Nephron progenitor cell (in vitro differentiated cells): ENCODE measurements around the gene LRPAP1.

Source experiments
- DNase-seq: peaks from one replicate; pipeline ENCODE4 v3.0.0; 2021
- H3K27ac Mint-ChIP-seq: 2 replicates; pipeline ENCODE4 v1.8.0; 2021; ENCODE audit warnings: mild to moderate bottlenecking, moderate library complexity, mixed read lengths
- H3K27me3 Mint-ChIP-seq: 2 replicates; pipeline ENCODE4 v1.8.0; 2021; ENCODE audit warnings: mild to moderate bottlenecking, low read depth, mixed read lengths; ENCODE audit not compliant: poor library complexity
- H3K36me3 Mint-ChIP-seq: 2 replicates; pipeline ENCODE4 v1.8.0; 2021; ENCODE audit warnings: low read depth, mixed read lengths
- H3K4me1 Mint-ChIP-seq: 2 replicates; pipeline ENCODE4 v1.8.0; 2021; ENCODE audit warnings: mixed read lengths
- H3K4me3 Mint-ChIP-seq: 2 replicates; pipeline ENCODE4 v1.8.0; 2021; ENCODE audit warnings: mild to moderate bottlenecking, moderate library complexity, mixed read lengths
- H3K9me3 Mint-ChIP-seq: 2 replicates; pipeline ENCODE4 v1.8.0; 2021; ENCODE audit warnings: mild to moderate bottlenecking, moderate library complexity, mixed read lengths
- TF ChIP-seq, protein P1 (sequence below): fragments of 200-600 bp; sonication (generic); IDR thresholded peaks from 2 replicates; pipeline ENCODE4 v1.5.0; 2021; ENCODE audit warnings: antibody characterized with exemption

Gene LRPAP1

DNA sequence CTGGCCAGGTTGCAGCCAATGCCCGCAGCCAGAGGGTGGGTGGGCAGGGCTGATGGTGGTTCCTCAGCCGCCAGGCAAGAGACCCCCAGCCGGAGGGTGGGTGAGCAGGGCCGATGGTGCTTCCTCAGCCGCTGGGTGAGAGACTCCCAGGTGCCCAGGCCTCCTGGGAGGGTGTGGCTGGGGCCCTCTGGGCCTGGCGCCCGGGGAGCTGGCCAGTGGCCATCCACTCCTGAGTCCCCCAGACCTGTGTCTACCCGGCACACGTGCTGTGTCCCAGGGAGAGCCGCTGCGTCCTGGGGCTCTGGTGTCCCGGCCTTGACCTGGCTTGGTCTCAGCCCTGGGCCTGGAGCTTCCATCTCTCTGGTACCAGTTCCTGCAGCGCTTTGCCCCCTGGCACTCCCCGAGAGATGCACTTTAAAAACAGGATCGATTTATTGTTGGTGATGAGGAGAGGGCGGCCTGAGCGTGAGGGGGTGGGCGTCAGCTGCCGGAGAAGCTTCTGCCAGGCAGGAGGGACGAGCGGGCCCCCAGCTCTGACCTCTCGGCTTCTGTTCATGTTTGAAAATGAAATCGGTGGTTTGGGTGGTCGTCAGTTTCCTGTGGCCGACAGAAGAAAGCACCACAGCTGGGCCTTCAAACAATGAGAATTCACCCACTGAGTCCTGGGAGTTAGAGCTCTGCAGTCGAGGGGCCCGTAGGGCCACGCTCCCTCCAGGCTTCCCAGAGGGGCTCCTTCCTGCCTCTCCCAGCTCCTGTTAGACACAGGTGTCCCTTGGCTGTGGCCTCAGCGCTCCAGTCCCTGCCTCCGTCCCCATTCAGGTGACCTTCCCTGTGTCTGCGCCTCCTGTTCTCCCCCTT is 62.6 kb downstream of the LRPAP1 start:
- peaks cover 28% of the 10 kb centered on the region for H3K4me1 Mint-ChIP-seq
- no peaks in the 10 kb centered on the region for H3K36me3 Mint-ChIP-seq
- no peak overlapping the region for H3K4me3 Mint-ChIP-seq
- H3K27ac Mint-ChIP-seq = peak overlapping the region; percentile 41
- peaks cover 10% of the 10 kb centered on the region for H3K27me3 Mint-ChIP-seq
- DNase-seq = peak; percentile 7
- TF ChIP-seq, protein P1, sequence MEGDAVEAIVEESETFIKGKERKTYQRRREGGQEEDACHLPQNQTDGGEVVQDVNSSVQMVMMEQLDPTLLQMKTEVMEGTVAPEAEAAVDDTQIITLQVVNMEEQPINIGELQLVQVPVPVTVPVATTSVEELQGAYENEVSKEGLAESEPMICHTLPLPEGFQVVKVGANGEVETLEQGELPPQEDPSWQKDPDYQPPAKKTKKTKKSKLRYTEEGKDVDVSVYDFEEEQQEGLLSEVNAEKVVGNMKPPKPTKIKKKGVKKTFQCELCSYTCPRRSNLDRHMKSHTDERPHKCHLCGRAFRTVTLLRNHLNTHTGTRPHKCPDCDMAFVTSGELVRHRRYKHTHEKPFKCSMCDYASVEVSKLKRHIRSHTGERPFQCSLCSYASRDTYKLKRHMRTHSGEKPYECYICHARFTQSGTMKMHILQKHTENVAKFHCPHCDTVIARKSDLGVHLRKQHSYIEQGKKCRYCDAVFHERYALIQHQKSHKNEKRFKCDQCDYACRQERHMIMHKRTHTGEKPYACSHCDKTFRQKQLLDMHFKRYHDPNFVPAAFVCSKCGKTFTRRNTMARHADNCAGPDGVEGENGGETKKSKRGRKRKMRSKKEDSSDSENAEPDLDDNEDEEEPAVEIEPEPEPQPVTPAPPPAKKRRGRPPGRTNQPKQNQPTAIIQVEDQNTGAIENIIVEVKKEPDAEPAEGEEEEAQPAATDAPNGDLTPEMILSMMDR = no peak
- H3K9me3 Mint-ChIP-seq = no peaks in the 10 kb centered on the region

DNA sequence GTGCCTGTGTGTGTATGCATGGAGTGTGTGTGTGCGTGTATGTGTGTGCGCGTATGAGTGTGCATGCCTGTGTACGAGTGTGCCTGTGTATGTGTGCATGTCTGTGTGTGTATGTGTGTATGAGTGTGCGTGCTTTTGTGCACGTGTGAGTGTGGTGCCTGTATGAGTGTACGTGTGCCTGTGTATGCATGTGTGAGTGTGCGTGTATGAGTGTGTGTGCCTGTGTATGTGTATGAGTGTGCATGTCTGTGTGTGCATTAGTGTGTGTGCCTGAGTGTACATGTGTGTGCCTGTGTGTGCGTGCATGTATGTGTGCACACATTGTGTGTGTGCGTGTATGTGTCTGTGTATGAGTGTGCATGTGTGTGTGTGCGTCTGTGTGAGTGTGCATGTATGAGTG is 63.4 kb downstream of the LRPAP1 start:
- no peaks in the 10 kb centered on the region for H3K9me3 Mint-ChIP-seq
- H3K27ac Mint-ChIP-seq = no peak overlapping the region
- H3K27me3 Mint-ChIP-seq = peaks cover 14% of the 10 kb centered on the region
- H3K36me3 Mint-ChIP-seq = no peaks in the 10 kb centered on the region
- H3K4me3 Mint-ChIP-seq = no peak overlapping the region
- TF ChIP-seq, protein P1 = no peak
- DNase-seq = no peak
- peaks cover 32% of the 10 kb centered on the region for H3K4me1 Mint-ChIP-seq

DNA sequence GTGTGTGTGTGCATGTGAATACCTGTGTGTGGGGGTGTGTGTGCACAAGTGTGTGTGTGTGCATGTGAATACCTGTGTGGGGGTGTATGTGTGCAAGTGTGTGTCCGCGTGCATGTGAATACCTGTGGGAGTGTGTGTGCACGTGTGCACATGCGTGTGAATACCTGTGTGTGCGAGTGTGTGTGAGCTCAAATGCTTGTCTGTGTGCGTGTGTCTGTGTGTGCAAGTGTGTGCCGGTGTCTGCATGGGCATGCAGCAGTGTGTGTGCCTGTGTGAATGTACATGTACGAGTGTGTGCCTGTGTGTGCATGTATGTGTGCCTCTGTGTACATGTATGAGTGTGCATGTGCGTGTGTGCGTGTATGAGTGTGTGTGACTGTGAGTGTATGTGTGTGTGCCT is 64.1 kb downstream of the LRPAP1 start:
- H3K36me3 Mint-ChIP-seq = no peaks in the 10 kb centered on the region
- H3K4me3 Mint-ChIP-seq = no peak overlapping the region
- TF ChIP-seq, protein P1 = no peak
- peaks cover 14% of the 10 kb centered on the region for H3K27me3 Mint-ChIP-seq
- no peak for DNase-seq
- no peaks in the 10 kb centered on the region for H3K9me3 Mint-ChIP-seq
- H3K27ac Mint-ChIP-seq = no peak overlapping the region
- H3K4me1 Mint-ChIP-seq = peaks cover 32% of the 10 kb centered on the region

DNA sequence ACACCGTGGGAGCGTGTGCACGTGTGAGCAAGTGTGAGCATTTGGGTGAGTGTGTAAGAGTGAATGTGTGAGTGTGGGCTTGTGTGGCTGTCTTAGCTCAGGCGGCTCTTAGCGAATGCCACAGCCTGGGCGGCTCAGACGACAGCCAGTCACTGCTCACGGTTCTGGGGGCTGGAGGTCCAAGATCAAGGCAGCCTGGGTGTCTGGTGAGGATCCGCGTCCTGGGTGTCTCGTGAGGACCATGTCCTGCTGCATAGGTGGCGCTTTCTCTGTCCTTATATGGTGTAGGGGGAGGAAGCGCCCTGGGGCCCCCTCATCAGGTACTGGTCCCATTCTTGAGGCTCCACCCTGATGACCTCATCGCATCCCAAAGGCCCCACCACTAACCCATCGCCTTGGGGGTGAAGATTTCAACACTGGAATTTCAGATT is 64.6 kb downstream of the LRPAP1 start:
- Mint-ChIP-seq H3K36me3 (no peaks in the 10 kb centered on the region), H3K27me3 (peaks cover 14% of the 10 kb centered on the region), H3K4me3 (no peak overlapping the region), H3K9me3 (no peaks in the 10 kb centered on the region), H3K4me1 (peaks cover 34% of the 10 kb centered on the region), H3K27ac (no peak overlapping the region)
- no peak for DNase-seq
- TF ChIP-seq, protein P1 = no peak

DNA sequence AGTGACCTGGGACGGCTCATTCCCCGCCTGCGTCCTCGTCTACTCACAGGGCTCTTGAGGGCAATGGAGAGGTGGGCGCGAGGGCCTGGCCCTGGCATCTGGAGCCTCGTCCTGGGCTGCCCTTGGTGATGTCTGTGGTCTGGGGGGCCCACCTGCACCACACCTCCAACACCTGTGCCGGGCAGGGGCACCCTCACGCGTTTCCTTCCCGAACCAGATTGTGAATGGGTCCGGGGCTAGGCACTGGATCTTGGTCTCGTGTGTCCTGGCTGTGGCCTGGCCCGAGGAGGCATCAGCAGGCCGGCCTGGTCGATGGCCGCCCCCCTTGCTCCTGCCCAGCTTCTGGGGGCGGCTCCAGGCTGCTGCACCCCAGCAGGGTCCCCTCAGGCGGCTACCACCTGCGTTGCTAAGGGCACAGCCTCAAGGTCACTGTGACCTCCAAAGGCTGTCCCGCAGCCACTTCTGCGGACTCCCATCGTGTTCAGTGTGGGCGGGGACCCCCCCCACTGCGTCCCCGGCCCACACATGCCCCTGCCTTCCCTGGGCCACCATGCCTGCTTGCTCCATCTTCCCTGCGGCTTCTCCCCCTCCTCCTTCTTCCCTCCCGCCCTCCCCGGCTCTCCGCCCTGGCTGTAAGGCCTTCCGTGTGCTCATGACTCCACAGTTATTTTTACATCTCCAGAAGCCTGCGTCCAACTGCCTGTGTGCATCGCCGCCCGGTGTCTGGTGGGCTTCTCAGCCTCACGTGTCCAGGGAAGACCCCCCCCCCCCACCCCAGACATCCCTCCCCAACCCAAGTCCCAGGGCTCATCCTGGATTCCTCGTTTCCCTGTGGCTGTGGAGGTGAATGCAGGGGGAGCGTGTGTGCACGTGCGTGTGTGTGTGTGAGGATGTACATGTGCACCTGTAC is 65.3 kb downstream of the LRPAP1 start:
- H3K36me3 Mint-ChIP-seq = no peaks in the 10 kb centered on the region
- H3K9me3 Mint-ChIP-seq = no peaks in the 10 kb centered on the region
- H3K27ac Mint-ChIP-seq = no peak overlapping the region
- H3K4me3 Mint-ChIP-seq = no peak overlapping the region
- H3K4me1 Mint-ChIP-seq = peaks cover 41% of the 10 kb centered on the region
- TF ChIP-seq, protein P1 = no peak
- peaks cover 14% of the 10 kb centered on the region for H3K27me3 Mint-ChIP-seq
- peak; percentile 10 for DNase-seq
